ENCODE measurements around the gene C9orf152.

GRCh38 chr9:110246214-110246613 lies 38.3 kb upstream of the C9orf152 start:
- TF ChIP-seq ZNF70 (CRISPR knock-in tag; IDR thresholded peaks at IDR 0.05), result no peak
- no peak for TF ChIP-seq GLIS3 (CRISPR knock-in tag; IDR thresholded peaks at IDR 0.05)
- no peak for TF ChIP-seq ZFP3 (CRISPR knock-in tag; IDR thresholded peaks at IDR 0.05)
- TF ChIP-seq CSDC2 (CRISPR knock-in tag; IDR thresholded peaks at IDR 0.05), result no peak
- TF ChIP-seq TCF4 (CRISPR knock-in tag; IDR thresholded peaks at IDR 0.05; ENCODE audit: borderline replicate concordance), result no peak
- TF ChIP-seq OSR1 (CRISPR knock-in tag; IDR thresholded peaks at IDR 0.05), result no peak
- no peak for TF ChIP-seq PPARA (CRISPR knock-in tag; IDR thresholded peaks at IDR 0.05; ENCODE audit: borderline replicate concordance)
- no peak for TF ChIP-seq SNAI2 (CRISPR knock-in tag; IDR thresholded peaks at IDR 0.05)
- TF ChIP-seq ZNF8 (CRISPR knock-in tag; IDR thresholded peaks at IDR 0.05), result no peak
- TF ChIP-seq ARNTL (CRISPR knock-in tag; IDR thresholded peaks at IDR 0.05; ENCODE audit: borderline replicate concordance, low read depth), result no peak
- TF ChIP-seq ZFP30 (CRISPR knock-in tag; IDR thresholded peaks at IDR 0.05), result no peak
- TF ChIP-seq CSRNP3 (CRISPR knock-in tag; IDR thresholded peaks at IDR 0.05), result no peak
- TF ChIP-seq RARB (CRISPR knock-in tag; IDR thresholded peaks at IDR 0.05), result no peak
- TF ChIP-seq TSHZ2 (CRISPR knock-in tag; IDR thresholded peaks at IDR 0.05), result no peak

Data from SK-N-SH treated with all-trans-retinoic acid at 6 μM for 48 hours (cell line).